DMS53 (cell line): Measurements from ENCODE around the gene ST3GAL5.
"Not testable (repeated sequence)": the region's sequence is repeated elsewhere in the genome, so short reads cannot be mapped to it uniquely, and the experiment has no call there.

Experiments used
- DNase-seq: peaks from one replicate; lab custom pipeline; 2025; lab: John Stamatoyannopoulos, UW

Gene ST3GAL5

GRCh38 chr2:85917887-85918795 is 29.4 kb upstream of the ST3GAL5 start:
- no peak for DNase-seq

- DNase-seq = no peak
Observed at GRCh38 chr2:85915606-85916303, 27.0 kb upstream of the ST3GAL5 start.

GRCh38 chr2:85914922-85915321 is 26.1 kb upstream of the ST3GAL5 start:
- DNase-seq = peak; percentile 67

GRCh38 chr2:85913884-85914881 is 25.4 kb upstream of the ST3GAL5 start:
- DNase-seq = peak; percentile 48

- DNase-seq = peak; percentile 27
Observed at GRCh38 chr2:85911814-85912692, 23.3 kb upstream of the ST3GAL5 start.

GRCh38 chr2:85911097-85911496 is 22.3 kb upstream of the ST3GAL5 start:
- DNase-seq = no peak

GRCh38 chr2:85909005-85909404 is 20.2 kb upstream of the ST3GAL5 start:
- DNase-seq = no peak

GRCh38 chr2:85908506-85908905 is 19.7 kb upstream of the ST3GAL5 start:
- no peak for DNase-seq

GRCh38 chr2:85907671-85908157 is 18.9 kb upstream of the ST3GAL5 start:
- no peak for DNase-seq

GRCh38 chr2:85906748-85907147 is 18.0 kb upstream of the ST3GAL5 start:
- DNase-seq = no peak

GRCh38 chr2:85905891-85906290 is 17.1 kb upstream of the ST3GAL5 start:
- DNase-seq = no peak

- DNase-seq = no peak
Observed at GRCh38 chr2:85905187-85905666, 16.4 kb upstream of the ST3GAL5 start.

GRCh38 chr2:85903849-85904248 is 15.1 kb upstream of the ST3GAL5 start:
- no peak for DNase-seq

GRCh38 chr2:85902496-85902895 is 13.7 kb upstream of the ST3GAL5 start:
- no peak for DNase-seq

- DNase-seq = no peak
Observed at GRCh38 chr2:85901155-85901554, 12.4 kb upstream of the ST3GAL5 start.

GRCh38 chr2:85900366-85900765 is 11.6 kb upstream of the ST3GAL5 start:
- DNase-seq = no peak

GRCh38 chr2:85899849-85900248 is 11.1 kb upstream of the ST3GAL5 start:
- DNase-seq = no peak

GRCh38 chr2:85899284-85899683 is 10.5 kb upstream of the ST3GAL5 start:
- peak; percentile 16 for DNase-seq

- DNase-seq = no peak
Observed at GRCh38 chr2:85898881-85899280, 10.1 kb upstream of the ST3GAL5 start.

- DNase-seq = not testable (repeated sequence)
Observed at GRCh38 chr2:85894554-85895278, 5.9 kb upstream of the ST3GAL5 start.
